ENCODE results near the gene PARP11.

PARP11 gene, protein sequence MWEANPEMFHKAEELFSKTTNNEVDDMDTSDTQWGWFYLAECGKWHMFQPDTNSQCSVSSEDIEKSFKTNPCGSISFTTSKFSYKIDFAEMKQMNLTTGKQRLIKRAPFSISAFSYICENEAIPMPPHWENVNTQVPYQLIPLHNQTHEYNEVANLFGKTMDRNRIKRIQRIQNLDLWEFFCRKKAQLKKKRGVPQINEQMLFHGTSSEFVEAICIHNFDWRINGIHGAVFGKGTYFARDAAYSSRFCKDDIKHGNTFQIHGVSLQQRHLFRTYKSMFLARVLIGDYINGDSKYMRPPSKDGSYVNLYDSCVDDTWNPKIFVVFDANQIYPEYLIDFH

DNA sequence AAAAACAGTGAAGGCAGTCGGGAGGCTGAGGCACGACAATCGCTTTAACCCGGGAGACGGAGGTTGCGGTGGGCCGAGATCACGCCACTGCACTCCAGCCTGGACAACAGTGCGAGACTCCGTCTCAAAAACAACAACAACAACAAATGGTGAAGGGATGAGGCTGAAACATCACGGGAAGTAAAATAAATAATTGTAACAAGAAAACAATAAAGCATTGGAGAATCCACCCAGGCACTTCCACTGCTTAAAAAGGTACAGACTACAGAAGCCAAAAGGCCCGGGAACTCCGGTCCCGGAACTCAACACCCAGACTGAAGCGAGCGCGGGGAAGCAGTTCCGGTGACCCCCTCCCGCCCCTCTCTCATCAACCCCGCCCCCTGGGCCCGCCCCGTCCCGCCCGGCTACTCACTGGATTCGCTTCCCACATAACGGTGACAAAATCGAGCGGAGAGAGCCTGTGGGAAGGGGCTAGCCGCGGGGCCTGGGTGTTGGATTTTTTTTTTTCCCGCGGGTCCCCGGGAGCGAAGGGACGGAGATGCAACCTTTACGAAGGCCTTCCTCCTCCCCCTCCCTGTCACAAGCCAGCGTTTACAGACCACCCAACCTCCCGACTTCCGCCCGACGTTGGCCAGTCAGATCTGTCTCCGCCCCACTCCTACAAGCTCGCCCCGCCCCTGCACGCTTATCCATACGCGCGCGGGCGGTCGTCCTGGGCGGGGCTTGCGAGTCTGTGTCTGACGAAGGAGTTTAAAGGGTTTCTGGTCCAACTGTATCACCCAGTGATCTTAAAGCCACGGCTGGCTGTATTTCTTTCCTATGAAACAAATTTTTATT, at the start of gene PARP11:
TSS of gene PARP11 (minus strand) at position 600 of the 837 bp plus-strand sequence. CDS start at position 430, 170 bp downstream.
- DNase-seq (ENCODE audit: low read depth in 2 of 3, low spot score in 1 of 3): peak; percentile 93 to 98 (median 94)

DNA sequence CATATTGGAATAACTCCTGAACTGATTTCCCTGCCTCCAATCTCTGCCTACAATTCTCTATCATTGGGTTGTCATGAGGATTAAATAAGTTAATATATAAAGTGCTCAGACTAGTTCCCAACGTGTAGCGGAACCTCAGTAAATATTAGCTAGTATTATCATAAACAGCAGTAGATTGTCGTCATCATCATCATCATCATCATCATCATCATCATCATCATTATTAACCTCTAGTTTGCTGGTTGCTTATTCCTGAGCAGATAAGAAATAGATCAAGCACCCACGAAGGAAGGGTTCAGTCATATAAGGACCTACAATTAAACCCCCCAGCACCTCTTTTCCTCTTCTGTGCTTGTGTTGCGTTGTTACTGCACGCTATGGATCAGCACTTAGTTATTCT, 48.8 kb upstream of the PARP11 start:
- DNase-seq (ENCODE audit: low read depth in 2 of 3, low spot score in 1 of 3): no peak

DNA sequence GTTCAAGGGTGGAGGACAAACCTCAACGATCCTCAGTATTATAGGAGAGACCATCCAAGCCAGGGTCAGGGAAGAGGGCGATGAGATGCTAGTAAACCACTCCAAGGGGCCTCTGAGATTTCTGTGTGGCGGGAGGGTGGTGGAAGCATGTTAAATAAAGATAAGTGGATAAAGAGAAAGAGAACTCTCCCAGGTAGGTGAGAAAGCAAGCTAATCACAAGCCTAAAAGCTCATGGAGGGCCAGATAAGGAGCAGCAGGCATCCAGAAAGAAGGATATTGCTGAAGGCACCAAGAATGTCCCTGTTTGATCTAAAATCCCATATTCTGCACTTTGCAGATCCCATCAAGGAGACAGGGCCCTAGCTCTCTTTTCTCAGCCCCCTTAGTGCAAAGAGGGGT, 48.3 kb upstream of the PARP11 start:
- no peak for DNase-seq (ENCODE audit: low read depth in 2 of 3, low spot score in 1 of 3)

DNA sequence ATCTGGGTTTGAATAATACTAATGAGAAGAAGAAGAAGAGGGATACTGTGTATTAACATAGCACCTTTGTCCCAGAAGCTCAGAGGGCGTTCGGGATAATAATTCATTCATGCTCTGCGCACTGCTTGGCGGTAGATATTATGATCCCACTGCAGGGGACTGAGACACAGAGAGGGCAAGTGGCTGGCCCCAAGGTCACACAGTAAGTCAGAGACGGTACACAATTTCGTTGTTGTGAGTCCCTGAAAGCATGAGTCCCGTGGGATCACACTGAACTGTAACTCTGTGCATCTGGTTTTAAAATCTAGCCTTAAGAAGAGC, 47.9 kb upstream of the PARP11 start:
- DNase-seq (ENCODE audit: low read depth in 2 of 3, low spot score in 1 of 3): no peak

DNA sequence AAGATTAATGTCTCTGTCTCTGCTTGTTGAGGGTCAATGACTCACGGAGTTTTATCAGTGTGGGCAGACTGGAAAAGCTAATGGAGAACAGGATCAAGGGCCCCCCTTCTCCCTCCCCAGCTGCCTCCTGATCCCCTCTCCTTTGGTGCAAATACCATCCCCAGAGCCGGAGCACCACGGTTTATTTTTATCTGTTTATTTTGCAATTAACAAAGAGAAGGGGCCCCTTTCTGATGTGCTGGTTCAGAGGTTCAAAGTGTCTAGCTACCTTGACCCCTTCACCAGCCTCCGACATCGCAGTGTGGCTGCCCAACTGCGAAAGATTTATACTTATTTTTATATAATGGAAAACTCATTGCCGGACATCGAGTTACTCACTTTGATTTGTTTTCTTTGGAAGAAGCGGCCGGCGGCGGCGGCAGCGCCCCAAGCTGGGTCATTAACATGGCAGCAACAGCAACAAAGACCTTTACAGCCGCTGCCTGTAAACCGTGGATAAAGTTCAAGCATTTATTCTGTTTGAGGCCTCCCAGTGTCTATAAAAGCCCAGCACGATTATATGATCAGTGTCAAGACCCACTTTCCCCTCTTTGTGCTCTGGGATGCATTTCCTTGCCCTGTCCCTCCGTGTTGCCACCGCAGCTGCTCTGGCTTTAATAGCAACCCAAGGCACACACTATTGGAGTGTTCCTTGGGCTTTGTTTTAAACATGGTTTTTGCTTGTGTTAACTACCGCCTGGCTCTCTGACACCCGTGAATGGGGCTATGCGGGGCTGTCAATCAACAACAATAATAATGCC, 47.4 kb upstream of the PARP11 start:
- DNase-seq (ENCODE audit: low read depth in 2 of 3, low spot score in 1 of 3): no peak

DNA sequence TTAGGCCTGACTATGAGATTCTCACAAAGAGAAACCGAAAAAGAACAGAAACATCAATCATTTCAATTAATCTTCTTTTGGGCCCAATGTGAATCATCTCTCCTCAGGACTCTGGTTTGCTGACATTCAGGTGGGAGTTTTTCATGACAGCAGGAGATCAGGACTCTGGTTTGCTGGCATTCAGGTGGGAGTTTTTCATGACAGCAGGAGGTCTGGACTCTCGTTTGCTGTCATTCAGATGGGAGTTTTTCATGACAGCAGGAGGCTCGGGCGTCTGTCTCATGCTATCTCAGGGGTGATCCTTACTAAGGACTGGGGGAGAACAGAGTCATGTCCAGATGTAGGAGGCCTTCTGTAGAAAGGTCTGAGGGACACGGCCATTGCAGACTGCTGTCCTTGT, 40.1 kb upstream of the PARP11 start:
- peak in 1 of 3 donors; percentile 7 for DNase-seq (ENCODE audit: low read depth in 2 of 3, low spot score in 1 of 3)

DNA sequence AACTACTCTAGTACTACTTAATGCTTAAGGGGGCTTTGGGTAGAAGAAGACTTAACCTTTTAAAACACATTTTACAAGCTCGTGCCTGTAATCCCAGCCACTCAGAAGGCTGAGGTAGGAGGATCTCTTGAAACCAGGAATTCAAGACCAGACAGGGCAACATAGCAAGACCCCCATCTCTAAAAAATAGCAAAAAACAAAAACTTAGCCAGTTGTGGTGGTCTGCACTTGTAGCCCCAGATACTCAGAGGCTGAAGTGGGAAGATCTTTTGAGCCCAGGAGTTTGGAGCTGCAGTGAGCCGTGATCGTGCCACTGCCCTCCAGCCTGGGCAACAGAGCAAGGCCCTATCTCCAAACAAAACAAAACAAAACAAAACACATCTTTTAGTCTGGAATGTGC, 39.7 kb upstream of the PARP11 start:
- DNase-seq (ENCODE audit: low read depth in 2 of 3, low spot score in 1 of 3): no peak

DNA sequence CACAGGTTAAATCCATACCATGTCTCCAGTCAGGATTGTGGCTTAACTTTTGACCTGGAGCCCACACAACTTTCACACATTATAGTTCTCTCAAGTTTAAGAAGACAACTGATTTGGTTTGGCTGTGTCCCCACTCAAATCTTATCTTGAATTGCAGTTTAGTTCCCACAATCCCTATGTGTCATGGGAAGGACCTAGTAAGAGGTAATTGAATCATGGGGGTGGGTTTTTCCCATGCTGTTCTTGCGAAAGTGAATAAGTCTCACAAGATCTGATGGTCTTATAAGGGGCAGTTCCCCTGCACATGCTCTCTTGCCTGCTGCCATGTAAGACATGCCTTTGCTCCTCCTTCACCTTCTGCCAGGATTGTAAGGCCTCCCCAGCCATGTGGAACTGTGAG, 38.2 kb upstream of the PARP11 start:
- no peak for DNase-seq (ENCODE audit: low read depth in 2 of 3, low spot score in 1 of 3)

DNA sequence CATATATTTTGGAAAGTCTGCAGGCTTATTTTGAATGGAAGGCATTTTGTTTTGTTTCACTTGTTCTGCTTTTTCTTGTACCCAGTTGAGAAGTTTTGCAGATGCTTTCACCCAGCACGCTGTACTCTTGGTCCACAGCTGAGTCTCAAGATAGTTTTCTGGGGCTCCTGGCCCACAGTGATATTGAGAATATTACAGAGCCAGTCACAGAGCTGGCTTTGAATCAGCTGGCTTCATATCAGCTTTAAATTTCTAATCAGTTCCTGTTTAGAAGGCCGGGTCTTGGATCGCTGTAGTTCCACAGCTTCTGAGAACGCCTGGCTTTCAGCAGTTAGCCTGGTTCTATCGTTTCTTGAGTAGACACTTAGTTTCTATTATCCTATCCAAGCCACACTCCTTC, 32.5 kb upstream of the PARP11 start:
- no peak for DNase-seq (ENCODE audit: low read depth in 2 of 3, low spot score in 1 of 3)

DNA sequence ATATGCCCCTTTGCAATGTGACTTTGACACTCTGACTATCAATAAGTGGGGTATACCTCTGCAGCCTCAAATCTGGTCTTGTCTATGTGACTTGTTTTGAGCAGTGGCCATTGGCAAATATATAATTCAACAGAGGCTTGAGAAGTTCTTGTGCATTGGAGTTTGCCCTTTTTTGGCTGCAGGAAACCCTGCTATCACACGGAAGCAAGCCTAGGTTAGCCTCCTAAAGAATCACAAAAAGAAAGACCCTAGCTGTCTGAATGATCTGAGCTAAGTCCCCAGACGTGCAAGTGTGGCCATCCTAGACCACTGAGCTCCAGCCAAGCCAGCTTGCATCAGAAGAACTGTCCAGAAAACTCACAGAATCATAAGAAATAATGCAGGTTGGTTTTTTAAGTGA, 31.8 kb upstream of the PARP11 start:
- no peak for DNase-seq (ENCODE audit: low read depth in 2 of 3, low spot score in 1 of 3)

DNA sequence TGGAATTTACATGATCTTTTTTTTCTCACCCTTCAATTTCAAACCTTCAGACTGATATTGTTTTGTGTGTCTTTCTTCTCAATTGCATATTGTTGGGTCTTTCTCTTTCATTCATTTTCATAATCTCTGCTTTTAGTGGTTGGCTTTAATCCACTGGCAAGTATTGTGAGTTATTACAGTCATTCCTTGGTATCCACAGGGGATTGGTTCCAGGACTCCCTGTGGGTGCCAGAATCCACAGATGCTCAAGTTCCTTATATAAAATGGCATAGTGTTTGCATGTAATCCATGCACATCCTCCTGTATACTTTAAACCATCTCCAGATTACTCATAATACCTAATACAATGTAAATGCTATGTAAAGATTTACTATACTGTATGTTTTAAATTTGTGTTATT, 29.7 kb upstream of the PARP11 start:
- no peak for DNase-seq (ENCODE audit: low read depth in 2 of 3, low spot score in 1 of 3)

DNA sequence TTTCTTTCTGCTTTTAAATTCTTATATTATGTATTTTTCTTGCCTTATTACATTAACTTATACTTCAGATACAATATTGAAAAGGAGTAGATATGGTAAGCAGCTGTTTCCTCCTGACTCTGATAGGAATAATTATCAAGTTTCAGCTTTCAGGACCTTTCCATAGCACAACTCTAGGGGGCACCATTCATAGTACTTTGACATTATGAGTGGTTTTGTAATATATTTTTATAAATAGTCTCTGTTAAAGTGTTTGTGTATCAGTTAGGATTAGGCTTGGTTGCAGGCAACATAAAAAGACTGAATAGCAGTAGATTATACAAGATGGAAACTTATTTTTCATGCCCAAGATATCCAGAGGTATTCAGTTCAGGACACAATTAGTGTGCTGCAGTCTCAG, 27.9 kb upstream of the PARP11 start:
- DNase-seq (ENCODE audit: low read depth in 2 of 3, low spot score in 1 of 3): no peak

DNA sequence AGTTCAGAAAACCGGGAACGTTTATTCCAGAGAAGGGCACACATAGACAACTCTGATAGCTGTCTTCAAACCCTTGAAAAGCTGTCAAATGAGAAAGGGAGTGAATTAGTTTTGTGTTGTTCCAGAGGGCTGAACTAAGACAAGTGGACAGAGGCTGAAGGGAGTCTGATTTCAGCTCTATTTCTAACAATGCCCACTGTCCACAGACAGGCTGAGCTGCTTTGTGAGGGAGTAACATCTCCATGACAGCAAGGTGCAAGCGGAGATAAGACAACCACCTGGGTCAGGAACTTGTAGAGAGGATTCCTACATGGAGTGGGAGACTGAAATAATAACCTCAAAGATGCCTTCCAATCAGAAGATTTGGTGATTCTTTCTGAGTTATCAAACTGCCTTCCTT, 25.6 kb upstream of the PARP11 start:
- DNase-seq (ENCODE audit: low read depth in 2 of 3, low spot score in 1 of 3): no peak

DNA sequence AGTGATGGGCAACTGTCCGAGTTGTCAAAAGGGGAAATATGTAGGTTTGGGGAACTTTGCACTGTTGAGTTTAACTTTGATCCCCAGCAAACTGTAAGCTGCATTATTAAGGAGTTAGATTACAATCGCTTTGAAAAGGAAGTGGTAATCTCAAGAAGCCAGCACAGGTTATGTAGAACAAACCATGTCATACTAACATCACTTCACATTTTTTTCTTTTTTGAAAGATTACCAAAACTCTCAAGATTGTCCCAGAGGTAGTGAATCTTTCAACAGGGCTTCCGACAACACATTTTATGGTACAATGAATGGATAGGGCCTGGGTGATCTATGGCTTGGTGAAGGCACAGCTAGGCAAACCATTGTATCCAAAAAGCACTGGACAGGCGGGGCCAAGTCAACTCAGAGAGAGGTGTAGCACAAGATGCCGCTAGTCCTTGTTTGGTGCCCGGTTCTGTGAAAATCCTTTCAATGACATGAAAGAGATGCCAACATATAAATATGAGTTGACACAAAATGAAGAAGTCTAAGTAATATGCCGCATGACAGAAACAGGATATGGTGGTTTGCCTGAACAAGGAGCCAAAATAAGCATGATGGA, 24.3 kb upstream of the PARP11 start:
- no peak for DNase-seq (ENCODE audit: low read depth in 2 of 3, low spot score in 1 of 3)

DNA sequence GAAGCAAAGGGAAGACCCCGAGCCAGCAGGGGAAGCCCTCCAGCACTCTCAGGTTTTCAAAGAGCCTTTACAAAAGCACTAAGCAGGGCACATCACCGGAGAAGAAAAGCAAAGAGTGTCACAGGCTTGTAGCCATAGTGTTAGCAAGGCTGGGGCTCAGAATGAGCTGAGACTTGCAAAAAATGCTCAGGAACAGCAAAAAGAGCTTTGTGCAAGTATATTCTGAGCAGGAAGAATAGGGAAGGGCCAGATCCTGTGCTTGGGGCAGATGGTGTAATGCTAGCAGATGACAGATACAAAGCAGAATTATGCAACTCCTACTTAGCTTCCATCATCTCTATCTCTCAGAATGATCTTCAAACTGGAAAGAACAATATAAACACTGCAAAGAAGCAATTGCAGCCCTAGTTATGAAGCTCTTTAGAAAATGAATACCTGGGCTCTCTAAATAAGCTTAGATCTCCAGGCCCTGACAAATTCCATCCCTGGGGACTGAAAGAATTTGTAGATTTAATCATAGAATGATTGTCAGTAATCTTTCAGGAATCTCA, 23.7 kb upstream of the PARP11 start:
- no peak for DNase-seq (ENCODE audit: low read depth in 2 of 3, low spot score in 1 of 3)

DNA sequence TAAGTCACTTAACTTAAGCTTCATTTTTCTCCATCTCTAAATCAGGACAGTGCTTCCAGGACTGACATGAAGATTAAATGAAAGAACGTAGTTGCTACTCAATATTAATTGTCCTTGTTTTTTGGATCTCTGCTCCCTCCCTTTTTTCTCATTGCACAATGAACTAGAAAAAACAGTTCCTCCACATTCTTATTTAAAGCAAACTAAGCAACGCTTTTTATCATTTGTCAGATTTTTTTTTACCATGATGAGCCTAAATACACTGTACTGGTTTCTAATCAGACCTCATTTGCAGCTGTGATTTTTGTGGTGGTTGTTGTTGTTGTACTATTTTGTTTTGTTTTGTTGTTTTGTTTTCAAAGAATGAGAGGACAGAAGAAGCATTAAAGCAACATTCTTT, 23.2 kb upstream of the PARP11 start:
- DNase-seq (ENCODE audit: low read depth in 2 of 3, low spot score in 1 of 3): no peak

DNA sequence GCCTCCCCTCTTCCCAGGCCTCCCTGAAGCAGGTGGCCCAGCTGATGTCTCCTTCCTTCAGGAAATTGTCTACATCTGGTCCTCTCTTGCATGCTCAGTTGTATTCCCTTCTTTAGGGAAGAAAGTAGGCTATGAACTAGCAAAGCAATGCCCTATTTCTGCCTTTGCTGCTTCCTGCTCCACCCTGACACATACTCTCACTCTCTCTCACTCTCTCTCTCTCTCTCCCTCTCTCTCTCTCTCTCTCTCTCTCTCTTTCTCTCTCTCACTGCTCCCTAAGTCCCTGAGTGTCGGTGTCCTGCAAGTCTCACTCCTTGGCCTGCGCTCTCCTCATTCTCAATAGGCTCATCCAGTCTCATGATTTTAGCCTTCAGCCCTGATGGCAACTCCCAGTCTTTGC, 19.4 kb upstream of the PARP11 start:
- no peak for DNase-seq (ENCODE audit: low read depth in 2 of 3, low spot score in 1 of 3)

DNA sequence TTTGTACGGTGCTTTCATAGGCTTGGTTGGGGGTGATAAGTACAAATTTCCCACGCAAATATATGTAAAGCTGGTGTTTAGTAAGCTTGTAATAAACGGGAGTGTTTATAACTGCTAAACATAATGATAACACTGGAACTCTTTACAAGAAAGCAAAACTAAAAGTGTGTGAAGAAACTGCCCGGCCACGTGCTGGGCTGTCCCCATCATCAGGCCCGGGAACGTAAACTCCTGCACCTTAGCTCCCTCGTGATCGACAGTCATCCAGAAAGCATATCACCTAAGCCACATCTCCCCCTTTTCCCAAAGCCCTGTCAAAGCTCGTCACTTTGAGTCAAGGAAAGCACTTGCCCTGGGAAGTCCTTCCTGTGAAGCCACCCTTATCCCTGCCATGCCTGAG, 18.0 kb upstream of the PARP11 start:
- DNase-seq (ENCODE audit: low read depth in 2 of 3, low spot score in 1 of 3): no peak

DNA sequence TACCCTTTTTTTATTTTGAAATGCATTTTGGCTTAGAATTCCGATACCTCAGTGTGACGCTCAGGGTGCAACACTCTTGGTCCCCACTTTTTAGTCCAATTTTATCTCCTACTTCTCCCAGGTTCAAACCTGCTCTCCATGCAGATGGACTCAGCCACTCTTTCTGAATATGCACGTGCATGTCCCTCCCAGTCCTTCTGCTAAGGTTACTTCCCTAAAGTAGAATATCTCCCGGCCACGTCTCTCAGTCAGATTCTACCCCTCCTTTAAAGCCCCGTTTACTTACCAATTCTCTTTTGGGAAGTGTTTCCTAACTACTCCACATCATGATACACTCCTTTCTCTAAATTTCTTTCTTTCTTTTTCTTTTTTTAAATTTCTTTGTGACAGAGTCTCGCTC, 15.5 kb upstream of the PARP11 start:
- no peak for DNase-seq (ENCODE audit: low read depth in 2 of 3, low spot score in 1 of 3)

DNA sequence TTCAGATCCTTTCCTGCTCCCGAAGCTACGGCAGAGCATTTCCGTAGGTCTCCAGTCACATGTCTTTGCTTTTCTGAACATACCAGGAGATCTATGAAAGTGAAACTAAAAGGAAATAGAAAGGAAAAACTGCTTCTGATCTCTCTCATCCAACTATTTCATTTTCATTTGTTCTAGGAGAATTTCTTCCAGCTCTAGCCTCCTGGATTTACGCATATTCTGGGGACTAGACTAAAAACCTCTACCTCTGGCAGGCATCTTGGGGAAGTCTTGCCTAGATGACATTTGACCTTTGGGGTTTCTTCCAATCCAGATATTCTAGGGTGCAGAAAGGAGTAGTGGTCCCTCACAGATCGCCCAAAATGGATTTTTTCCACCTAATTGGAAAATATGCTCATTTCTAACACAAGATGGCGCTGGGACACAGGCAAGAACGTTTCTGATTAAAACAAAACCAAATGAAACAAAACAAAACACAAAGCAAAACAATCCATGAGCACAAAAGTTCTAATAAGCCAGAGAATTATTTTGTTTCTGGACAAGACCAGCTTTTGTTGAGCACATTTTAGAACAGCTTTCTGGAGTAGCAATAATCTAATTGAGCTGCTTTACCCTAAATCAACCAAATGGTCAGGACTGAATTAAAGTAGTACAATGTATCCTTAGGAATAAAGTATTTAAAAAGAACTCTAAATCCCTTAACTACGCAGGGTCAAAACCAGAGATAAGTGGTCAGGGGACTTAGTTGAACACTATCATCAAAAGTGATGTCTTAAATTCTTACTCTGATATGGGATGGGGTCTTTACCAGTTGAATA, 12.3 kb upstream of the PARP11 start:
- peak in 1 of 3 donors; percentile 59 for DNase-seq (ENCODE audit: low read depth in 2 of 3, low spot score in 1 of 3)
